GM19463 (cell line): ENCODE results near the gene SIPA1L3.

Experiments used
- ATAC-seq: cut with Tn5 transposase; IDR thresholded peaks from one replicate; pipeline ENCODE4 v1.9.1; 2021; ENCODE audit warnings: mild to moderate bottlenecking, moderate library complexity; ENCODE audit not compliant: unreplicated experiment

The SIPA1L3 gene

DNA sequence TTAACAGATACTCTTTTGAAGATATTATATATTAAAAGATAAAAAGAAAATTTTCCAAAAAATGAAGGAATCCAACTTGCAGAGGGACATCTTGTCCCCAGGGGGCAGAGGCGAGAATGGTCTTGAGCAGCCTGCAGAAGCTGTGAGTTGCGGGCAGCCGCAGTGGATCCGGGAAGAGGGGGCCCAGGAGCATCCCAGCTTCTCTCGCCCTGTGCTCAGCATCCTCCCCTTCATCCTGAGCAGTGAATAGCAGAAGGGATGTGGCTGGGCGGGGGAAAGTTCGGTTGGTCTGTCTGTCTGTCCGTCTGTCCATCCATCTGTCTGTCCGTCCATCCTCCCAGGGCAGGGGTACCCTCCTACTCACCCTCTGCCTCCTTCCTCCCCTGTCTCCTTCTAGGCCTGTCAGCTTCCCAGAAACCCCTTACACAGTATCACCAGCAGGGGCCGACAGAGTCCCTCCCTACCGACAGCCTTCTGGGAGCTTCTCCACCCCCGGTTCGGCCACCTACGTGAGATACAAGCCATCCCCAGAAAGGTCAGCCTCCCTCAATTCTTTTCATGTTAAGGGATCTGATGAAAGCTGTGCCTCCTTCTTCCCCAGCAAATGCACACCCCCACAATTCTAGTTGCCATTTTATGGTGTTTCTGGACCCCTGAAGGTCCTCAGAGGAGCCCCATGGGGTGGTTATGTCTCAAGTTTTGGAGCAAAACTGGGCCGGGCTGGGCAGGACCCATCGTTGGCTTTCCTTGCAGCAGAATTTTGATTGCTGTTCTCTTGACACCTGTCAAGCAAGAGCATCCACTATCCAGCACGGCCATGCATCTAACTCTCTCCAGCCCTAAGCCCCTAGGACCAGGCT lies 235.4 kb downstream of the SIPA1L3 start:
- no peak for ATAC-seq

DNA sequence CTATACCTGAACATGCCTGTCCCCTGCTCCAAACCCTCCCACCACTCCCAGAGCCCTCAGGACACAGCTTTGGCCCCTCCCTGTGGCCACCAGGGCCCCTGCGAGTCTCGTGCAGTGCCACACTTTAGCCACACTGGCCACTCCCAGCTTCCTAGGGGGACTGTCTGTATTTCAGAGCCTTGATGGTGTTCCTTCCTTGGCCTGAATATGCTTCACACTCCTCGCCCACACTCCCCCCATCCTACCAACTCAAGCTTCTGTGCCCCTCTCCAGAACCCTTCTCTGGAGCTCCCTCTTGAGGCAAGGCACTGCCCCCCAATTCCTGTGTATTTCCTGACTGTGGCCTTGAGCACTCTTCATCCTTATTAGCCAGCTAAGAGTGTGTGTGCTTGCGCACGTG lies 236.8 kb downstream of the SIPA1L3 start:
- no peak for ATAC-seq

DNA sequence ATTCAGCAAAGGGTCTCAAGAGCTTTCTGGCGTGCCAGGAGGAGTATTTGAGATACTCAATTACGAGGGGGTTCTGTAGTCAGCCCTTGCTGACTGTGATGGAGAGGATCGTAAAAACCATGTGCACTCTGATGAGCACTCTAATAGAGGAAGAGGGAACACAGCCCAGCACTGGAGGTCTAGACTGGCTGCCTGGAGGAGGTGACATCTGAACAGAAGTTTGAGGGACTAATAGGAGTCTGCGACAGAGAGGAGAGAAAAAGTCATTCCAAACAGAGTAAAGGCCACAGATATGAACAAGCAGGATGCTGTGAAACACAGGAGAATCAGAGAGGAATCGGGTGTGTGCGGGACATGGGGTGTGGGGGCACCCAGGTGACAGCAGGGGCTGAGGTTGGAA lies 237.7 kb downstream of the SIPA1L3 start:
- no peak for ATAC-seq

DNA sequence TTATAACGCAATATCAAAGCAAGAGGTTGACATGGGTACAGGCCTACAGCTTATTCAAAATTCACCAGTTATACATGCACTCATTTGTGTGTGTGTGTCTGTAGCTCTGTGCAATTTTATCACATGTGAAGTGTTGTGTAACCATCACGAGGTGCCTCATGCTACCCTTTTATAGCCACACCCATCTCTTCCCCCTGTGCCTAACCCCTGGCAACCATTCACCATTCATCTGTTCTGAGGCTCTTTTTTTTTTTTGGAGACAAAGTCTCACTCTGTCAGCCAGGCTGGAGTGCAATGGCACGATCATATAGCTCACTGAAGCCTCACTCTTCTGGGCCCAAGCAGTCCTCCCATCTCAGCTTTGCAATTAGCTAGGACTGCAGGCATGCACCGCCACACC lies 238.6 kb downstream of the SIPA1L3 start:
- ATAC-seq: no peak

DNA sequence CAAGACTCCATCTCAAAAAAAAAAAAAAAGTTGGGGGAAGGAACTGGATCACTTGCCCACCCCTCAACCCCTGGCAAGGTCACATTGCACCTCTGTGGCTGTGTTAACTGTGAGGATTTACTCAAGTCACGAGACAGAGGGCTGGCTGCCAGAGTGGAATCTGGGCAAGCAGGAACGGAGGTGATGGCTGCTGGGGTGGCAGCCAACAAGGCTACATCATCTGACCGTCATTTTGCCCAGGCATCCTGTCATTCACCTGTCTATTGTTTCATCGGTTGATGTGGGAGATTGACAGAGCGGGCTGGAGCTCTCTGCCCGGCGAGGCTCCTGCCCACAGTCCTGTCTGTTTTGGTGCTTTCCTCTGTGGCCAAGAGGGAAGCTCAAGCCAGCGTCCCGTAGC lies 241.3 kb downstream of the SIPA1L3 start:
- ATAC-seq: no peak

DNA sequence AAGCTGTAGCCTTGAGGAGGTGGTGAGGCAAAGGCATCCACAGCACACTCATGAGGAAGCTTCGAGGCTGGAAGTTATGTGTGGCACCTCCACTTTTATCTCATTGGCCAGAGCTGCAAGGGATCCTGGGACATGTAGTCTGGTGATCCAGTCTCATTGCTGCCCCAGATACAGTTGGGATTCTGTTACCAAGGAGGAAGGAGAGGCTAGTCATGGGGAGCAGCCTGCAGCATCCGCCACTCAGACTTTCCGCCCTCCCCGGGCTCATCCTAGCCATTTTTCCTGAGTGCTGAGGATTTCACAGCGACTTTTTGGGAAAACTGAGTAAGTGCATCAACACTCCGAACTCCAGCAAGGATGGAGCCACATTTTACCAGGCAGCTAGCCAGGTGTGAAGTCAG lies 242.7 kb downstream of the SIPA1L3 start:
- ATAC-seq: no peak

DNA sequence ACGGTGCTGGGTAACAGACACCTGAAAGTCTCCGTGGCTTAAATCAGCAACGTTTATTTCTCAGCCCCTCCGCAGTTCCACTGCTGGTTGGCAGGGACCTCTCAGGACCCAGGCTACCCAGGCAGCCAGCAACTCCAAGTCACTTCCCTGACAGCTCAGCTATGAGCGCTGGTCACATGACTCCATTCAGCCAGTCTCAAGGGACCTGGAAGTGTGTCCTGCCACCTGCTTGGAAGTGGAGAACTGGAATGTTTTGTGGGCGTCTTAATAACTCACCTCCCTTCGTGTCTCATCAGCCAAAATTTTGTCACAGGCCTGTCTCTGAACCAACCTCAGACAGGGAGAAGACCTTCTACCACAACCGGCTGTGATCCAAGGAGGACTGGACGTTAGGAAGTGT lies 244.2 kb downstream of the SIPA1L3 start:
- ATAC-seq: no peak

DNA sequence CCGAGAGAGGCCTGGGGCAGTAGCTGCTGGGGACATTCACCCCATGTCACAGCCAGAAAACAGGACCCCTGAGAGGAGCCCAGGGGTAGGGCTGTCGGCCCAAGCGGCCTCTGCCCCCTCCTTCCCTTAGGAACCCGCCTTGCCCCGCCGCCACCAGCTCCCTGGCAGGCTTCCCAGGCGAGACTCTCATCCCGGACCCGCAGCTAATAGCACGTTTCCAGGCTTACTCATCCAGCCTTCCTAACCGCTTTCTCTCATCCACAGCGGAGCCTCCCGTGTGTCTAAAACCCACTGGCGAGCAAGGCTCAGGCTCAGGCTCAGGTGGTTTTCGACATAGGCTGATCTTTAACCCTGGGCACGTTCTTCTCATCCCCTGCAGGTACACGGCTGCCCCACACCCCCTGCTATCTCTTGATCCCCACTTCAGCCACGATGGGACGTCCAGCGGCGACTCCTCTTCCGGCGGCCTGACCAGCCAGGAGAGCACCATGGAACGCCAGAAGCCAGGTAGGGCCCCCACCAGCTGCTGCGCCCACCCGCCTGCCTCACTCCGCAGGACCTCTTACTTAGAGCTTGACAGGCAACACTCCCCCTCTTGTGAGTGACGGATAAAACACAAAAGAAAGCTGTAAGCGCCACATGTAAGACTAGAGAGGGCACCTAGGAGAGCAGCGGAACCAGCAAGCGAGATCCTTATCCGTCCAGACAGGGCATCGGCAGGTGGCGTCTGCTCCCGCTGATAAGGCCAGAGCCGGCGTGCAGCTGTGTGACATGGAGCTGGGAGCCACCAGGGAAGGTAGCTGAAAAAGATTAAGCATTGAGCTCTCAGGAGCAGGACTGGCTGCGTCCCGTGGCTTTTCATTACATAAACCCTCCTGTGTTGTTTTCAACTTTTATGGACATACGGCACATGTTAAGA lies 245.7 kb downstream of the SIPA1L3 start:
- ATAC-seq: no peak

DNA sequence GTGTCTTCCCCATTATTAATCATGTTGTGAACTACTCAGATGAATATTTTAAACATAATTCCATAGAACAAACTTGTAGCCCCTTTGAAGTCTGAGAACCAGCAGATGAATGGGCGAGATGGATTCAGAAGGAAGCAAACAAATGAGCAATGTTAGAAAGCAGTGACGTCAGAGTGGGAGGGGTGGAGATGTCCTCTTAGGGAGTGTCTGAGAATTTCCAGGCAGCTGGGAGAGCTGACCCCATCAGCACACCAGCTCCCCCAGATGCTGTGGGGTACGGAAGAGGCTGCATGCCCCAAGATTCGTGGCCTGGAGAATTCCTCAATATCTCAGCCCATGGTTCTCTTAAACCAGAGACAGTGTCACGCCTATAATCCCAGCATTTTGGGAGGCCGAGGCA lies 248.4 kb downstream of the SIPA1L3 start:
- ATAC-seq: no peak

DNA sequence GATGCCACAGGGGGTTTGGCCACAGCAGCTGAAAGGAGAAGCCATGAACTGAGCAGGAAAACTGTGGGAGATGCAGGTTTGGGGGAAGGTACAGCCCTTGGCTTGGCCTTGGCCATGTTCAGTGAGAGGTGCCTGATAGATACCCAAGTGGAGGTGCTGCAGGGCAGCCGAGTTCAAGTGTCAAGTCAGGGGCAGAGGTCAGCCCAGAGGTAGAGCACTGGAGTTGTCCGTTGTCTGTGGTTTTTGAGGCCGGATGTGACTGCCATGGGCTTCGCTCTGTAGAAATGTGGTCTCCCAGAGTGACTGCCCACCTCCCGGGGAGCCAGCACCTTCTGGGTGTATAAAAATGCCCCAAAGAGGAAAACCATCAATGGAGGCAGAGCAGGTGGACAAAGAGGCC lies 251.7 kb downstream of the SIPA1L3 start:
- ATAC-seq: no peak

DNA sequence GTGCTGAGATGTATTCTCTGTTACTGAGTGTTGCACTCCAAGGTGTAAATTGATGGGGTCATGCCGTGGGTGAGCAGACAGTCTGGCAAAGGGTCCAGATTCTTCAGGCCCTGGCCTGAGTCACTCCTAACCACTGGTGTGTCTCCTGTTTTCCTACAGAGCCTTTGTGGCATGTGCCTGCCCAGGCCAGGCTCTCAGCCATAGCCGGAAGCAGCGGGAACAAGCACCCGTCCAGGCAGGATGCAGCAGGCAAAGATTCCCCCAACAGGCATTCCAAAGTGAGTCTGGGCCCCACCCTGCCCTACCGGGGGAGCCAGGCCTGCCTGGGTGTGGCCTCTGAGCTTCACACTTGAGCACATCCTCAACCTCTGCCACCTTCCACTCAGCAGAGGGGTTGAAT lies 255.1 kb downstream of the SIPA1L3 start:
- no peak for ATAC-seq

DNA sequence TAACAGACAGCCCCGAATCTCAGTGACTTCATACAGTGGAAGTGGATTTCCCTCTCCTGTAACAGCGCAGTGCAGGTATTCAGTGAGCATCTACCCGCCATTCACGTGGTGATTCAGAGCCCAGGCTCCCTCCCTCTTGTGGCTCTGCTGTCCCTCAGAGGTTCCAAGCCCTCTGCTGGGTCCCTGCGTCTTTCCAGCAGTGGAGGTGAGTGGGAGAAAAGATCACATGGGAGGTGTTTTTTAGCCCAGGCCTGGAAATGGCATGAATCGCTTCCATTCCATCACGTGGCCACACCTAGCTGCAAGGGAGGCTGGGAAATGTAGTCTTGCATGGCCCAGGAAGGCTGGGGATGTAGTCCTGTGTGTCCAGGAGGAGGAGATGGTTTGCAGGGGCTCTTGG lies 255.6 kb downstream of the SIPA1L3 start:
- ATAC-seq: no peak

DNA sequence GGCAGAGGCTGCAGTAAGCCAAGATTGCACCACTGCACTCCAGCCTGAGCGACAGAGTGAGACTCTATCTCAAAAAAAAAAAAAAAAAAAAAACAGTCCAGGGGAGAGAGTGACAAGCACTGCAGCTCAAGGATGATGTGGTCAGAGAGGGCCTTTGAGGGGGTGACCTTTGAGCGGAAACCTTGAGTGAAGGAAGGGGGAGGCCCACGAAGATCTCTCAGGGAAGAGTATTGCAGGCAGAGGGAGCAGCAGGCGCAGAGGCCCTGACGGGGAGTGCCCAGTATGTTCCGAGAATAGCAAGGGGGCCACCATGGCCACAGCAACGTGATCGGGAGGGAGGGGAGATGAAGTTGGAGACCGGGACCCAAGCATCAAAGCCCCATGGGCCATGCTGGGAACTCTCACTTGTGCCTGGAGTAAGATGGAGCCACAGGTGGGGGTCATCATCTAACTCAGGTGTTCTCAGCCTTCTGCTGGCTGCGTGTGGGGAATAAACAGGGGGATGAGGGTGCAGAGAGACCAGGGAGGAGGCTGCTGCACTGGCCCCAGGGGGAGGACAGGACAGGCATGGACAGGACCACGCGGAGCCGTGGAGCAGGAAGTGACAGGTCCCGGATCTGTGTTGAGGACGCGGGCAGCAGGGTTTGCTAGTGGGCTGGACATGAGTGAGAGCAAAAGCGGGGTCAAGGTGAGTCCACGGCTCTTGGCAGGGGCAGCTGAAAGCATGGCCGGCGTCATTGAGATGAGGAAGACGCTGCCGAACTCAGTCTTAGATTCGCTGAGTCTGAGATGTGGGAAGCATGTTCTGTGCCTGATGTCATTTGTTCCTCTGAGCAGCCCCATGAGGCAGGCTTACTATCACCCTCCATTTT lies 256.6 kb downstream of the SIPA1L3 start:
- no peak for ATAC-seq

DNA sequence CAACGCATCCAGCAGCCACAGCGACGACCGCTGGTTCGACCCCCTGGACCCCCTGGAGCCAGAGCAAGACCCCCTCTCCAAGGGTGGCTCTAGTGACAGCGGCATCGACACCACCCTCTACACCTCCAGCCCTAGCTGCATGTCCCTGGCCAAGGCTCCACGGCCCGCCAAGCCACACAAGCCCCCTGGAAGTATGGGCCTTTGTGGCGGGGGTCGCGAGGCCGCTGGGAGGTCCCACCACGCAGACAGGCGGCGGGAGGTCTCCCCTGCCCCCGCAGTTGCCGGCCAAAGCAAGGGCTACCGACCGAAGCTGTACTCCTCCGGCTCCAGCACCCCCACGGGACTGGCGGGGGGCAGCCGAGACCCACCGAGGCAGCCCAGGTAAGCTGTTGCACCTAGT lies 257.5 kb downstream of the SIPA1L3 start:
- ATAC-seq: no peak

DNA sequence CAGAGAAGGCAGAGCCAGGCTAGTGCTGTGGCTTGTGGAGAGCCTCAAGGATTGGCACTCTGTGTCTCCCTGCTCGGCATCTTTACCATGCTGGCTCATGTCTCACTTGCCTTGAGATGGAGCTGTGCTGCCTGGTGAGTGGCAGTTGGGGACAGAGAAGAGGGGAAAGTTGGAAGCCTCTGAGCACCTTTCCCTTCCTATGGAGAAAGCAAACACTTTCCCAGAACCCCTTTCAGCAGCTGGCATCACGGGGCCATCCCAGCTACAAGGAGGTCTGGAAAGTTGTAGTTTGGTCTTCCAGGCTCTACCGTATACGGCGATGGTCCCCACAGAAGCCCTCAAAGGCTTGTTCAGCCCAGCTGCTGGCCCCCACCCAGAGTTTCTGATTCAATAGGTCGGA lies 258.3 kb downstream of the SIPA1L3 start:
- no peak for ATAC-seq

DNA sequence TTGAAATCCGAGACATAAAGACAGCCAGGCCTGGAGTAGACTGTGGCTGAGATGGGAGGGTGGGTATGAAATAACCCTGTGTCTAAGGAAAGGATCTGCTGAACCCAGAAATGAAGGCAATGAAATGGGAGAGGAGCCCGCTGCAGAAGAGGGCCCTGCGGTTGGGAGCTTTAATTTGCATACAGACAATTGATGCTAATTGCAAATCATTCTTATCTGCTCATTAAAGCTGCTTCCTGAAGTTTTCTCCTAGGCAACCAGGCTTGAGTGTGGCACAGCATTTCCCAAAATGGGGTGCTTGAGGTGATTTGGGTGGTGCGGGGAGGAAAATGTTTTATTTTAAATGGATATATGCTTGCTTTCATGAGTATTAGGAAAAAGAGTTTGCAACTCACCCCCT lies 261.6 kb downstream of the SIPA1L3 start:
- no peak for ATAC-seq

DNA sequence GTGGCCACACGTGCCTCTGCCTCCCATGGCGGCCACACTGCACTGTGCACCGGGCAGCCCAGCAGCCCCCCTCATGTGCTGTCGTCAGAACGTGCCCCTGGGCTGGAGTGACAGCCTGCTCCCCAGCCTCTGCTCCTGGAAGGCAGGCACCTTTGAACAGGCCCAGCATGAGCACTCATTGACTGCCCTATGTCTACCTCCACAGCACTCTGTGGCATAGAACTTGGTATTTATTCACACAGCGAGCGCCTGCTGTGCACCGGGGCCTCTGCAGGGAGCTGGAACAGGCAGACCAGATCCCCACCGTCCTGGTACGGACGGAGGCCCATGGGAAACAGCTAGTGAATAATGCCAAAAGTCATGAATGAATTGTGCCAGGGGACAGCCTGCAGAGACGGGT lies 263.3 kb downstream of the SIPA1L3 start:
- no peak for ATAC-seq

DNA sequence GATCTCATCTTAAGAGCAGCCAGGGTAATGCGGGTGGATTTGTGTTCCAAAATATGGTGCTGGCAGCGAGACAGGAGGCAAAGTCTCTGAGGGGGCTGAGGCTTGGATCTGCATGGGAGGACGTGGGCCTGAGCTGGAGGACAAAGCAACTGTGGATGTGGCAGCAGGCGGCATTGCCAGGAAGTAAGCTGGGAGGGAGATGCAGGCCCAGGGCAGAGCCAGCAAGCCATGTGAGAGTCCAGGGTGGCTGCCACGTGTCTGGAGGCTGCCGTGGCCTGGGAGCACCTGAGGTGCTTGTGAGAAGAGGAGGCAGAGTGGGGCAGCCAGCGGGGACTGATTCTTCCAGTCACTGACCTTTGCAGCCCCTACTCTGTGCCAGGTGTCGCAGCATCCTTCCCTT lies 265.0 kb downstream of the SIPA1L3 start:
- no peak for ATAC-seq

DNA sequence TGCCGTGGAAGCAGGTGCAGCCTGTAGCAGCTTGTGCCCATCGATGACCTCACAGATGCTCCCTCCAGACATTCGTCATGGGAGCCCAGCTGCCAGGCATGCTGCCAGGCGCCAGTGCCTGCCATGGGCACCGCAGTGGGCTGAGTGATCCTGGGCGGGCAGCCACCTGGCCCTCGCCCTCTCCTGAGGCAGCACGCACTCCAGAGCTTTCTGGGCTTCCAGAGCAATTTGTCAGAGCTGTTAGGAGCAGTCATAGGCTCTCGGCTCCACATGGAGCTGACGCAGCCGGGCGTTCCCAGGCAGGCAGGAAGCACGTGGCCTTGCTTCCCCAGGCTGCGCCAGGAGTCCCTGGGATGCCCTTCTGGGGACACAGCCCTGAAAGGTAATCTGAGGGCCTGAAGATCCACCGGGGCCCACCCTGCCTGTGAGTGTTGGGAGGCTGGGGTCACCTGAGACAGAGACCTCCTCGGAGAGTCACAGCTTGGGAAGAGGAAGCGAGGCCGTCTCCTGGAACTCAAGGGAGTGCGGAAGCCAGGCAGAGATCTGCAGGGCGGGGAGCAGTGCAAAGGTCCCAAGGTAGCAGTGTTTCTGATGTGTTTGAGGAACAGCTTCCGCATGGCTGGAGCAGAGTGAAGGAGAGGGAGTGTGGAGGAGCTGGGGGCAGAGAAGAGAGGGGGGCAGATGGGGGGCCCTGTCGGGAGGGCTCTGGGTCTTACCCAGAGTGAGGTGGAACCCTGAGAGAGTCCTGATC lies 266.5 kb downstream of the SIPA1L3 start:
- no peak for ATAC-seq

DNA sequence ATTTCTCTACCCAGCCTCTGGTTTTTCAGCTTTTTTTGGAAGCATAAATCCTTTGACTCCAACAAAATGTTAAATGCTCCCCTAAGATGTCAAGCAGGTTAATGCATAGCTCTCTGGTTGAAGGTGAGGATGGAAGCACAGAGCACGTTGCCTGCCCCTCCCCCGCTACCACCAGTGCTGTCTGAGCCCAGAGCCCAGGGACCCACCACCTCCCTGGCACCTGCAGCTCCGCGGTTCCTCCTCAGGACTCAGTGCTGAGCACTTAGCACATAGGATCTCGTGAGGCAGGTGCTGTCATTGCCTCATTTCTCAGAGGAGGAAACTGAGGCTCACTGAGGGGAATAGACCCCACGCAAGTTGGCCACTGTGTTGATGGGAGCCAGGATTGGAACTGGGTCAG lies 268.4 kb downstream of the SIPA1L3 start:
- no peak for ATAC-seq
